DMS79 (cell line): ENCODE measurements around the gene PSMB11.
"Not testable (repeated sequence)": the region's sequence is repeated elsewhere in the genome, so short reads cannot be mapped to it uniquely, and the experiment has no call there.

Experiments
- DNase-seq: peaks from one replicate; lab custom pipeline; 2025; lab: John Stamatoyannopoulos, UW

The PSMB11 gene

DNA sequence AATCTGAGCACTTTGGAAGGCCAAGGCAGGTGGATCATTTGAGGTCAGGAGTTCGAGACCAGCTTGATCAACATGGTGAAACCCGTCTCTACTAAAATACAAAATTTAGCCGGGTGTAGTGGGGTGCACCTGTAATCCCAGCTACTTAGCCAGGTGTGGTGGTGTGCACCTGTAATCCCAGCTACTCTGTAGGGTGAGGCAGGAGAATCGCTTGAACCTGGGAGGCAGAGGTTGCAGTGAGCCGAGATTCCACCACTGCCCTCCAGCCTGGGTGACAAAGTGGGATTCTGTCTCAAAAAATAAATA, 28.3 kb upstream of the PSMB11 start:
- DNase-seq = not testable (repeated sequence)

DNA sequence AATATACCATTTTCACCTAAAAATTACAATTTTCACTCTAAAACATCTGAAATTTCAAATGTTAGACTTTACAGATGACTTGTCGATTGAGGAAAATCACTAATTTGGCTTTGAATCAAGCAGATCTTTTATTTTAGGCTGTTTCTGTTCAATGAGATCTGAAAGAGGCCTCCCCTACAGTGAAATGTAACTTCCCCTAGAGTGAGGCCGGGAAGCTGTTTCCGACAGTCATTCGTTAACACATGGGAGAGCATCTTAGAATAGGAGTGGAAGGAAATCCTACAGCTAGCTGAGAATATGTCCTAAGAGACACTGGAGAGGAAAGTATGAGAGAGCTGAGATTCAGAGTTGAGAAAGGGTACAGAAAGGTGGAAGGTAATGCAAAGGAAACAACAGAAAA, 26.4 kb upstream of the PSMB11 start:
- DNase-seq = no peak

DNA sequence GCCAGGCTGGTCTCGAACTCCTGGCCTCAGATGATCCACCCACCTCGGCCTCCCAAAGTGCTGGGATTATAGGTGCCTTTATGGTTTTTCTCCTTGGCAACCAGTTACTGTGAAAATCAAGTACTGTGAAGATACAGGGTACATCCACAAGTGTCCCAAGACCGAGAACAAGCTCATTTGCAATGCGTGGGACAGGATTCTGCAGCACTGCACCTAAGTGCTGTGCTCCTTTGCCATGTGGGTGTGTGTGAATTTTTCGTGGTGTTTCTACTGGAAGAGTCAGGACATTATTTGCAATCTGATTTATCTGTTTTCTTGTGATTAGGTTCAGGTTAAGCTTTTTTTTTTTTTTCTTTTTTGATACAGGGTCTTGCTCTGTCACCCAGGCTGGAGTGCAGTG, 24.9 kb upstream of the PSMB11 start:
- DNase-seq = no peak

DNA sequence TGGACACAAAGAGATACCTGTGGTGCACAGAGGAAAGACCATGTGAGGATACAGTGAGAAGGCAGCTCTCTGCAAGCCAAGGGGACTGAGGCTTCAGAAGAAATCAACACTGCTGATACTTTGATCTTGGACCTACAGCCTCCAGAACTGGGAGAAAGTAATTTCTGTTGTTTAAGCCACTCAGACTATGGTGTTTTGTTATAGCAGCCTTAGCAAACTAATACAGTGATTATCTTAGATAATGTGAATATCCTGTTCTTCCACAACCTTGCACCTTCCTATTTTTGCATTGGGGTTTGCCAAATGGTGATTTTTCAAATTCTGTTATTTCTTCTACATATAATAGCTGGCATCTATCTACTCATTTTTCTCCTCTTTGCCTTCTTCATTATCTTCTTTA, 23.9 kb upstream of the PSMB11 start:
- no peak for DNase-seq

DNA sequence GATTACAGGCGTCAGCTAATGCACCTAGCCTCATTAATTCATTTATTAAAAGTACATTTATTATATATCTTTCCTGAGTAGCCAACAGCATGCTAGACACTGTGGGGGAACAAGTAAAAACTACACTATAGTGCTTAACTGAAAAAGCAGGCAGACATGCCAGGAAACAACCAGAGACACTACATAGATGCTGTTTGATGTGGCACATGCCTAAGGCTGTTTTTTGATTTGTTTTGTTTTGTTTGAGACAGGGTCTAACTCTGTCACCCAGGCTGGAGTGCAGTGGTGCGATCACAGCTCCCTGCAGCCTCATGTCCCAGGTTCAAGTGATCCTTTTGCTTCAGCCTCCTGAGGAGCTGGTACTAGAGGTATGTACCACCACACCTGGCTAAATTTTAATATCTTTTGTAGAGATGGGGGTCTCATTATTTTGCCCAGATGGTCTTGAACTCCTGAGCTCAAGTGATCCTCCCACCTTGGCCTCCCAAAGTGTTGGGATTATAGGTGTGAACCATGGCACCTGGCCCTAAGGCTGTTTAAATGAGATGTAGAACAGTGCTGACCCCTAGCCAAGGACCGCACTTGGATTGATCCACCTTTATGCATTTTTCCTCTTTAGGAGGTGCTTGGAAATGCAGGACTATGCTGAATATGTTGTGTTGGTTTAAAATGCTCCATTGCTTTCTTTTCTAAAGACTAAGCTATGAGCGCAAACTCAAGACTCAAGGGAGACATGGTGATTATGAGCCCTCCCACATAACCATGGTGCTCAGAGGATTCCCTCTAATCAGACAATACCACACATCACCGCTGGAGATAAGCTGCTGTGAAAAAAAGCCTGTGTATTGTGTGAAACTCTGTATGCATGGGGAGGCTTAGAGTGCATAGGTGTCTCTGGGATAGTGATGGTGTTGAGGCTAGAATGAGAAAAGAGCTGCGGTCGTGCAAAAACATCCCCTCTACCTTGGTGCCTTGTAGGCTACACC, 21.6 kb upstream of the PSMB11 start:
- DNase-seq = no peak

DNA sequence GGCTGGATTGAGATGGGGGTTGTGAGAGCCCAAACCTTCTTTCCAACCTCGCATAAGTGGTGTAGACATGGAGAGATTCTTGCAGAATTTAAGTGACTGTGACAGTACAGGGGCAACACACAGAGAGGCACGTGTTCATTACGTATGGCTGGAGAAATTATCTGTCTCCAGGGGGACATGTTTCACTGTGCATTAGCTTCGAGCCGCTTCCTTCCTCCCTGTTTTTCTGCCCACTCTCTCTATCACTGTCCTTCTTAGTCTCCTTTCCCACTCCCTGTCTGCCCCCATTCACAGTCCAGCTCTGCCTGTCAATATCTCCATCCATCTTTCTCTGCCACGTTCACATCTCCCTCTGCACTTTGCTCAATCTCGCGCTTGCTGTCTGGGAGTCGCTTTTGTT, 20.6 kb upstream of the PSMB11 start:
- no peak for DNase-seq

DNA sequence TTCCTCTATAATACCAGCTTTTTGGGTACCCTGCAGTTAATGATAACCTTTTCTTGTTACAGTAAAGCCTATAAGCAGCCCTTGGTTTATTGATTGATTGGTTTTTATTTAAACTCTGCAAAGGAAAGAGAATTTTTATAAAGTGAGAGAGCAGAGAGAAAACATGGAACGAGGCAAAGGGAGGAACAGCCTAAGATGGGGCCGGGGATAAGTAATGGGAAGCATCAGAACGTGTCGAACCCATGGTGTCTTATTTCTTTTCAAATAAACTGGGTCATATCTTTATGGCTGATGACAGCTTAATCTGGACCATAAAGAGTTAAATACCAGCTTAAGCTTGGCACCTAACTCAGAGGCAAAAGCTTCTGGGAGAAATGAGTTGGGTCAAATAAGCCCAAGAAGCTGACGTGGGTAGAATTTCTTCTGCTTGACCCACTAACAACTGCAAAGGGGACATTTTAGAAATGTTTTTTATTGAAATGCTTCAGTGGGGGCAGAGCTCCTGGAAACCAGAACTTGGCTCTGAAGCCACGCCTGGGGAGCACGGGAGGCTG, 20.0 kb upstream of the PSMB11 start:
- DNase-seq = no peak

DNA sequence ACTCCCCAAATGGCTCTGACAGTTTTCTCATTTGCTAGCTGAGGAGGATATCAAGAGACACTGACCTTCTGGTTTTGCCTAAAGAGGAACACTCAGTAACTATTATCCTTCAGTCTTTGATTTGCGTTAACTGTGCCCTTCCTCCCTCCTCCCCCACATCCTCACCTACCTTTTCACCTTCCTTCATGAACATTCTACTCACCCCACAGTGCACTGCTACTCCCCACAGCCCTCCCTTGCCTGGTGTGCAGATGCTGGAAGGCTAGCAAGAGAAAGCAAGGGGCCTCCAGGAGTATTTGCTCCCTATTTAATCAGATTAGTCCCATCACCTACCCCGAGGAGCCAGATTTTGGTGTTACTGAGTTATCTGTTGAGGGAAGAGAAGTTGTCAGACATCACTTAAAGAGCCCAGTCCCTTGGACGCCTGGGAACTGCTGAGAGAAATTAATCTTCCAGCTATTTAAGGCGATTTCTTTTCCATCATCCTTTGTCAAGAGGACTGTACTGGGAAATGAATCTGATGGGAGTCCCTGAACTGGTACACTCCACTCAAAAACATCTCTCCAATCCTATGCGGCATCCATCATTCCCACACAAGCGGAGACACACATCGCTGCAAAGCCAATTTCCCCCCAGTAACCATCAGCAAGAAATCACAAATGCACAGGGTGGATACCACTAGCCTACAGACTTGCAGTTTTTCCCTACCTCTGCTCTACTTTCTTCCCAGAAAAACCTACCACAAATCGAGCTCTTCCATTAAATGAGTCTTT, 18.8 kb upstream of the PSMB11 start:
- DNase-seq = no peak

DNA sequence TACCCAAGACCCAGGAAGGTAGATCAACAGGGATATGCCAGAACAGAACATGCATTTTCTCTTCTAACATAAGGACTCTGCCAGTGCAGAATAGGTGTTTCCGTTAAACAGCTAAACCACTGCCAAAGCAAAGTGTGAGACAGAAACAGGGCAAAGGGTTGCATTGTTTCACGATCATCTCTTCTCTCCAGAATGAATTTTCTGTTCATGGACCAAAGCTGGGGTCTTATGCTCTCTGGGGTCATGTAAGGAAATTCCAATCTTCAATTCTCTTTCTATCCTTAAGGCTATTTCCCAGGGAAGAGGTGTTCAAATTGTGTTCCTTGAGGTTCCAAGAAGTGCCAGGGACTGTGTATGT, 18.2 kb upstream of the PSMB11 start:
- DNase-seq = no peak

DNA sequence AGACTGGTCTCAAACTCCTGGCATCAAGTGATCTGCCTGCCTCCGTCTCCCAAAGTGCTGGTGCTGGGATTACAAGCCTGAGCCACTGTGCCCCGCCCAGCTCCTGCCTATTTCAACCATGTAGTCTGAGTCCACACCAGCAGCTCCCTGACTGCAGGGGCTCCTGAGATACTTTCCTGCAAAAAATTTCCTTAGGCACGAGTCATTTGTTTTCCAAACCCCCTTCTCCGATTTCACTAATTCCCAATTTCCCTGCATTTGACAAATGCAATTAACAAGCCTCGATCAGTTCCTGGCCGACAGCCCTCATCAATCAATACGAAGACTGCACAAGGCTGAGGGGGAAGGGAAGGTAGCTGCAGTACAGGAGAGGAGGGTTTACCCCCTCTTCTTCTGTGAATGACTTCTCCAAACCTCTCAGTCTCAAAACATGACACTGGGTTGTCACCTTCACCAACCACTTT, 17.4 kb upstream of the PSMB11 start:
- DNase-seq = no peak

DNA sequence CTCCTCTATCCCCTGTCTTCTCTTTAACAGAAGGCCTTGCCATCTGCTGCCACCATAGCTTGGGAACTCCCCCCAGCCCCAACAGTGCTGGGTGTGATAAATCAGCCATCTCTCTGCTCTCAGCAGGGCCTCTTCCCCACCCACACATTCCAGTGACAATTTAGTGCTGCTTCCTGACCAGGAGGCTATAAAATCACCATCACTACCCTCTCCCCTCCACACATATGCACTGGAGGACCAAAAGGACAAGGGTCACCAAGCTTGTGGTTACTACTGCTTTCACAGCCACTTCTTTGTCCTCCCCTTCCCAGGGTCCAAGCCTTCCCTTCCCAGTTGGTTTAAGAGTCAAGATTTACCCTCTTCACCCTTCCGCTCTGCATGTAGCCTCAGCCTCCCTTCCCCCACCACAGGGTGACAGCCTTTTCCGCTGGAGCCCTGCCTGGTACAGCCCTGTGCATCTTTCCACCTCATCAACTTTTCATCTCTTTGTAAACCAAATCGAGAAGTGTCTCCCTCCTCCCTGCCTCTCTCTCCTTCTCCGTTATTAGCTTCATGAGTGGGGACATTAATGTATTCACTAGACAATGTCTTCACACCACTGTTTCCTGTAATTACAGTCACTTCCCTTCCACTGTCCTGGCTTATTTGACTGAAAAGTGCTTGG, 16.7 kb upstream of the PSMB11 start:
- DNase-seq = no peak

DNA sequence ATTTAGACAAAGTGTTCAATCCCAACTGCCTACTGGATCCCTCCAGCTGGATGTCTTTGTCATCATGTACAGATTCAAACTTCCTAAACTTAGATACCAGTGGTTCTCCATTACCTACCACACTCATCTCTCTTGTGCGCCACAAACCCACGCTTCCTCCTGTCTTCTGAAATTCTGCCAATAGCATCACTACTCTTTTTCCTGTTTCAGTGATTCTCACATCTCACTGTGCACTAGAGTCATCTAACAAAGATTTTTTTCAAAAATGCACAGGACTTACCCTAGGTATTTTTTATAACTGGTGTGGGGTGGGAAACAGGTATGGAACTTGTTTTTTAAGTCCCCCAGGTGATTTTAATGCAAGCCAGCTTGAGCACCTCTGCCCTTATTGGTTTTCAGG, 13.2 kb upstream of the PSMB11 start:
- no peak for DNase-seq

DNA sequence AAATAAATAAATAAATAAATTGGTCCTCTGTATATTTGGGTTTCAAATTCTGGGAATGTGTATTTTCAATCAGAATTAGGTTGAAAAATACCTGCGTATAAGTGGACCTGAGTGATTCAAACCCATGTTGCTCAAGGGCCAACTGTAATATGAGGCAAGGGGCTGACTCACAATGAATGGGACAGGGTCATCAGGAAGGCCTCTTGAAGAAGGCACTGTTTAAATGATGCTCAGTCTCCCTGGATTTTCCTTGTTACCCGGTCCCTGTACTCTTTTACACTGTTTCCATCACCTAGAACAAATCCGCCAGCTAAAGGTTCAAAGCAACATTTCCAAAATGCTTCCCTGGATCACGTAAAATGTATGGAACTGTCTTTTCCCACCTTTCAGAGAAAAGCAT, 11.1 kb upstream of the PSMB11 start:
- DNase-seq = no peak

DNA sequence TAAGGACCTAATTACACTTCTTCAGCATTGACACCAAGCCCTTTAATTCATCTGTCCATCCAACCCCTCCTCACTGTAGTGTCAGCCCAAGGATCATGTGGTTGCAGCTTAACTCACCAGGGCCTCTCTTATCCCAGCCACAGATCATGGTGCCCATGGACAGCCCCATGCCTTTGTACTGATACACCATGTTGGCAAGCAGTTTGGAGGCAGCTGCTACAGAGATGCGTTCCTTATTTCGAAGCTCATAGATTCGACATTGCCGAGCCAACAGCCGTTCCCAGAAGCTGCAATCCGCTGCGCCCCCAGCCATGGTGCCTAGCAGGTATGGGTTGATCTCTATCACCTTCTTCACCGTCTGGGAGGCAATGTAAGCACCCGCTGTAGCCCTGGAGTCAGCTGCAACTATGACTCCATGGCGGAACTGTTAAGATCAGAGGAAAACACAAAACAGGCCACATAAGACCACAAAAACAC, 8.7 kb upstream of the PSMB11 start:
- no peak for DNase-seq

DNA sequence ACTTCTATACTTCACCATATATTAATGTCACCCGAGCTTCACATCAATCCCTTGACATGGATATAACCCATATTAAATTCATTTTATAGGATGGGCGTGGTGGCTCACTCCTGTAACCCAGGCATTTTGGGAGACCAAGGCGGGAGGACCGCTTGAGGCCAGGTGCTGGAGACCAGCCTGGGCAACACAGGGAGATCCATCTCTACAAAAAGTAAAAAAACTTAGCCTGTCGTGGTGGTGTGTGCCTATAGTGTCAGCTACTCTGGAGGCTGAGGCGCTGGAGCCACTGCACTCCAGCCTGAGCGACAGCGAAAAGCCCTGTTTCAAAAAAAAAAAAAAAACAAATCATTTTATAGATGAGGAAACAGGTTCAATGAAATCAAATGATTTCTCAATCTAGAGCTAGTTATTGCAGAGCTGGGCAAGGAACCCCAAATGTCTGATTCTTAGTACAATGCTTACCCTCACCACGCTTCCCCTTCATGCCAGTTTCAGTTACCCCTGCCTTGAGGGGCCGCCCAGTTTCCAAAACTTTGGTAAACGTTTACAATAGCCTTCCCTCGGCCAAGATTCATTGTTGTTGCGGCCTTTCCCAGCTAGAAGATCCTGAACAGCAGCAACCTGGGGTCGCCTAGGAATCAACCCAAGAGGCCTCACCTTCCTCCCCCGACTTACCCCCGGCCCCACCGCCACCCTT, 8.1 kb upstream of the PSMB11 start:
- no peak for DNase-seq

DNA sequence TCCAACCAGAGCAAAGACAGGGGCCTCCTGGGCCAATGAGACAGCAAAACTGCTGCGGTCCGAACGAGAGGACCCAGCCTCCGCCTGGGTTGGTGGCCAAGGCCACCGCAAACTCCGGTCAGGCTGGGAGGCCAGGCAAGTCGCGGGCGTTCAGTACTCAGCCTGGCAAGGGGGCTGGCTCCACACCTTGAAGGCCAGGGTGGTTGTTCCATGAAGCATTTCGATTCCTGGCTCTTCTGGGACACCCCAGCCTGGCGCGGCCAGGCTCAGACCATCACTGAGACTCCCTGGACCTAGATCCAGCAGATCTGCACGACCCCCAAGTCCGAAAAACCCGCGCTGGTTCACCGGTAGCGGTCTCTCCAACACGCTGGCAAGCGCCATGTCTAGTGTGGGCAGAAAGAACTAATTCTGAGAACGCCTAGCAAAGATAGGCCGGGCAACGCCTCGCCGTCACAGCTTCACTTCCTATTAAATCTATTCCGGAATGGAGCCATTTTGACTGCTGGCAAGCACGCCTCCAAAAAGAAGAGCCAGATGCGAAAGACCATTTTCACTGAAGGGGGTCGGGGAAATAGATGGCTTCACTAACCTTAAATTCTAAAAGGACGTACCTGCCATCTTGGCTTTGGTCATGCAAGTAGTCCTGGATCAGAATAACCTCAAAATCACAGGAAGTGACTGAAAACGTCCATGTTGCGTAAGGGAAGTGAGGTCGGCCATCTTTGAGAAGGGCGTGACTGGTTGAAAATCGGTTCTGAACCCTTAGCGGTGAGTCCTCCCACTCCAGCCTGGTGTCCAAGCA, 7.3 kb upstream of the PSMB11 start, which contains the start of gene PSMB5:
Gene PSMB5 (minus strand): TSS at position 403 of the 805 bp plus-strand sequence. CDS start 19 bp downstream, at position 384.
- DNase-seq = no peak

DNA sequence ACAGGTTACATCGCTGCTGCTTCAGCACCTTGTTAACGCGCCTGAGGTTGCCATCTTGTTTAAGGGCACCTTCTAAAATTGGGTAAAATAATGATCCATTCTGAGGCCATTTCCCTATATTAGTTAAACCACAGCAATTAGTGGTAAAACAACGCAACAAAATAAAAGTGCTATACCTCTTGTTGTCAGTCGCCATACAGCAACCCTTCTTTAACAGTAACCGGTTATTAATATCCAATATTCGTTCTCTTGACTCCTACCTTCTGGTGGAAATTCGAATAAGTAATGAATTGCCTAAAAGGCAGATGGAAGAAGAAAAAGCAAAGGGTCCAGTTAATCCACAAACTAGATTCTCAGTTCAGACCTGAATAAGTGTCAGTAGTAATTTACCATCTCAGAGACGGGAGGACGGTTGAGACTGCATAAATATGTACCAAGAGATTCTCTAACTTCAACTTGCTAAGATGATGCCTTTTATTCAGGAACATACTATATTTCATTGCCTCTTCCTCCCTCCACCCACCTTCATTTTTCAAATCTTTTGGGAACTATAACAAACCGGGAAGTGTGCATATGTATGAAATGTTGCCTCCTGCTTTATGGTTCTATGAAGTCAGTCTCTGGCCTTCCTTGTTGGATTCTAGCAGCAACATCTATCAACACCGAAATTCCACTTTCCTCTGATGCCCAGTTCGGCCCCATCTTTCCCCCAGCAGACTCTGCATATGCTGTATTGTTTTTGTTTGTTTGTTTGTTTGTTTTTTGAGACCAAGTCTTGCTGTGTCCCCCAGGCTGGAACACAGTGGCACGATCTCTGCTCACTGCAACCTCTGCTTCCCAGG, 6.5 kb upstream of the PSMB11 start:
- no peak for DNase-seq

DNA sequence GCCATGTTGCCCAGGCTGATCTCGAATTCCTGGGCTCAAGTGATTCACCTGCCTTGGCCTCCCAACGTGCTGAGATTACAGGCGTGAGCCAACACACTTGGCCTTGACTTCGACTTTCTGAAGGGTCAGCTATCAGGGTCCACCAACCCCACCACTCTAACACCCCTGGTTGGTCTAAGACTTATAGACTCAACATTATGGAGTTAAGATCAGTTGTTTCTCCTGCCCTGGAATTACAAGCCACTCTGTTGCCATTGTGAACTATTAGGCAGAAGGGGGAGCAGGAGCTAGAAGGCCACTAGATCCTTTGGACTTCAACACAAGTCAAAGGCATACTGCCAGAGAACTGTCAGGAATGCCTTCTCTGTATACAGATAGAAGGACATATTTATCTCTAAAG, 1.9 kb upstream of the PSMB11 start:
- DNase-seq = no peak

DNA sequence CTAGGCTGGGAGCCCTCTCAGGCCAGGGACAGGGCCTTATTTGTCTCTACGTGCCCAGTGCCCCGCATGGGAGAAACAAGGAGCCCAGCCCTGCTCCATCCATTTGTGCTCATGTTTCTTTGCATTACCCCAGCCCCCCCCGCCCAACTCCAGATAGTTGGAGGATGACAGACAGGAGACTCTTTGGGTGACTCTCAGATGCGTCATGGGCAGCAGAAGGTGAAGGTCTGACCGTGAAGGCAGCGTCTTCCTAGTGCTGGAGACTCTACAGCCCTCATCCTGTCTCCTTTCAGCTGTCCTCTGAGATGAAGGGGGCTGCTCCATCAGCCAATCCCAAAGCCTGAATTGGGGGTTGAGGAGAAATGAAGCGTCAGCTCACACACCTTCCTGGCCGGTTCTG, 283 bp upstream of the PSMB11 start:
- DNase-seq = no peak

DNA sequence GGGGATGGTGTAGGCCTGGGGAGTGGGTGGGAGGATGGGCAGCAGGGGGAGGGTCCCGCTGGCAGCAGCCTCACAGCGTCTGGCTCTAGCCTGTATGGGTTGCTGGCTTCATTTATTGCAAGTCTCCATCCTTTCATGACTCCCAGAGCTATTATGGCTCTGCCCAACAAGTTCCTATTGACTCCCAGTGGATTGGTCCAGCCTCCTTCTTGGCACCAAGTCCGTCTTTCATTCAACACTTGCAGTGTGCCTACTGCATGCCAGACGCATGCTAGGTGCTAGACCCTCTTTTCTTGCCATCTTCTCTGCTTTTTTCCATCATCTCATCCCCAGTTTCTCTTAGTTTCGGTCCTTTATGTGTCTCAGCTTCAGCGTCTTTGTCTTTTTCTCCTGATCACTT, 1.1 kb downstream of the PSMB11 start:
- no peak for DNase-seq
